Measurements from ENCODE around the gene RPS2.
A peak's percentile ranks its signal among the peaks of the same experiment; 100 is the strongest.

Gene RPS2

GRCh38 chr16:1918351-1919326, 46.0 kb downstream of the RPS2 start, which contains the start of gene HS3ST6:
Gene HS3ST6 (minus strand): TSS chr16:1918415. CDS start chr16:1918323, 92 bp downstream.
- no peak for DNase-seq (ENCODE audit: low spot score)

- DNase-seq (ENCODE audit: low spot score) = no peak
Measured at GRCh38 chr16:1917665-1918350, 46.8 kb downstream of the RPS2 start.

GRCh38 chr16:1917056-1917664, 47.5 kb downstream of the RPS2 start:
- no peak for DNase-seq (ENCODE audit: low spot score)

GRCh38 chr16:1916640-1916990, 48.0 kb downstream of the RPS2 start:
- DNase-seq (ENCODE audit: low spot score) = no peak

GRCh38 chr16:1915732-1916639, 48.6 kb downstream of the RPS2 start:
- no peak for DNase-seq (ENCODE audit: low spot score)

GRCh38 chr16:1914988-1915387, 49.6 kb downstream of the RPS2 start:
- no peak for DNase-seq (ENCODE audit: low spot score)

GRCh38 chr16:1914084-1914608, 50.5 kb downstream of the RPS2 start:
- no peak for DNase-seq (ENCODE audit: low spot score)

GRCh38 chr16:1913327-1914083, 51.1 kb downstream of the RPS2 start:
- peak; percentile 73 for DNase-seq (ENCODE audit: low spot score)

- no peak for DNase-seq (ENCODE audit: low spot score)
Measured at GRCh38 chr16:1912215-1912543, 52.4 kb downstream of the RPS2 start.

Measured in LoVo (cell line).